ENCODE measurements around the gene ADAMTS4. TPM values are rescaled to one million over a fixed set of nuclear protein-coding genes. Genes with fewer than 3 reads are reported as not detected.

ADAMTS4 gene
- total and polyA plus RNA-seq, 9 of the 15 experiments (the other 6 are each of a cell fraction or from before 2014, with no cell fraction given), result 0.07 to 3.7 (median 0.41) TPM

- TF ChIP-seq ZNF696 (CRISPR knock-in tag; conservative IDR thresholded peaks at IDR 0.05) (no peak), GABPB2 (CRISPR knock-in tag; conservative IDR thresholded peaks at IDR 0.05) (0 out of 2 replicates have a peak, but pooled peaks have one; percentile 76), RUNX1 (IDR thresholded peaks at IDR 0.05; ENCODE audit: low read depth) (0 out of 2 replicates have a peak, but pooled peaks have one; percentile 24), TEAD2 (tag; IDR thresholded peaks at IDR 0.05) (no peak), MAFK (IDR thresholded peaks at IDR 0.05; ENCODE audit: low read length) (no peak), FOXM1 (IDR thresholded peaks at IDR 0.05; ENCODE audit: low read depth) (no peak), FOXM1 (CRISPR knock-in tag; IDR thresholded peaks at IDR 0.05; ENCODE audit: low read depth) (no peak), CHD7 (IDR thresholded peaks at IDR 0.05; ENCODE audit: low read depth, low read length) (no peak), ZNF324 (CRISPR knock-in tag; IDR thresholded peaks at IDR 0.05) (no peak), ETV5 (CRISPR knock-in tag; IDR thresholded peaks at IDR 0.05; ENCODE audit: low read depth) (peak; percentile 74), THAP7 (CRISPR knock-in tag; IDR thresholded peaks at IDR 0.05) (no peak), HOXB6 (CRISPR knock-in tag; IDR thresholded peaks at IDR 0.05; ENCODE audit: borderline replicate concordance) (peak; percentile 61; the same call in 1 of the 2 replicates)
- TF ChIP-seq, protein P1, sequence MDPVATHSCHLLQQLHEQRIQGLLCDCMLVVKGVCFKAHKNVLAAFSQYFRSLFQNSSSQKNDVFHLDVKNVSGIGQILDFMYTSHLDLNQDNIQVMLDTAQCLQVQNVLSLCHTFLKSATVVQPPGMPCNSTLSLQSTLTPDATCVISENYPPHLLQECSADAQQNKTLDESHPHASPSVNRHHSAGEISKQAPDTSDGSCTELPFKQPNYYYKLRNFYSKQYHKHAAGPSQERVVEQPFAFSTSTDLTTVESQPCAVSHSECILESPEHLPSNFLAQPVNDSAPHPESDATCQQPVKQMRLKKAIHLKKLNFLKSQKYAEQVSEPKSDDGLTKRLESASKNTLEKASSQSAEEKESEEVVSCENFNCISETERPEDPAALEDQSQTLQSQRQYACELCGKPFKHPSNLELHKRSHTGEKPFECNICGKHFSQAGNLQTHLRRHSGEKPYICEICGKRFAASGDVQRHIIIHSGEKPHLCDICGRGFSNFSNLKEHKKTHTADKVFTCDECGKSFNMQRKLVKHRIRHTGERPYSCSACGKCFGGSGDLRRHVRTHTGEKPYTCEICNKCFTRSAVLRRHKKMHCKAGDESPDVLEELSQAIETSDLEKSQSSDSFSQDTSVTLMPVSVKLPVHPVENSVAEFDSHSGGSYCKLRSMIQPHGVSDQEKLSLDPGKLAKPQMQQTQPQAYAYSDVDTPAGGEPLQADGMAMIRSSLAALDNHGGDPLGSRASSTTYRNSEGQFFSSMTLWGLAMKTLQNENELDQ (CRISPR knock-in tag; IDR thresholded peaks at IDR 0.05; ENCODE audit: borderline replicate concordance), result no peak
Observed at GRCh38 chr1:161177112-161177935, 21.5 kb downstream of the ADAMTS4 start, which contains the start of gene B4GALT3 (continued).
